Neuronal stem cell (in vitro differentiated cells): ENCODE data around the gene SIRT6.

Source experiments
- DNase-seq: peaks from one replicate; pipeline ENCODE4 v3.0.0-alpha.2; 2013; ENCODE audit warnings: low spot score
- H2AFZ ChIP-seq: one replicate; pipeline ENCODE4 v1.6.1; 2013; ENCODE audit warnings: mild to moderate bottlenecking, low read length, inconsistent platforms
- H2AK5ac ChIP-seq: 2 replicates; pipeline ENCODE4 v1.6.1; 2013; ENCODE audit warnings: low read depth, mild to moderate bottlenecking, inconsistent platforms, low read length, moderate library complexity, mixed read lengths
- H2BK120ac ChIP-seq: 2 replicates; pipeline ENCODE4 v1.6.1; 2013; ENCODE audit warnings: low read depth, mild to moderate bottlenecking, inconsistent platforms, low read length, moderate library complexity, mixed read lengths
- H2BK12ac ChIP-seq: one replicate; pipeline ENCODE4 v1.6.1; 2013; ENCODE audit warnings: low read length, inconsistent platforms
- H2BK15ac ChIP-seq: 2 replicates; pipeline ENCODE4 v1.6.1; 2013; ENCODE audit warnings: mild to moderate bottlenecking, low read length, inconsistent platforms, mixed read lengths
- H2BK5ac ChIP-seq: one replicate; pipeline ENCODE4 v1.6.1; 2013; ENCODE audit warnings: inconsistent platforms, mild to moderate bottlenecking, low read length, moderate library complexity
- H3K14ac ChIP-seq: one replicate; pipeline ENCODE4 v1.6.1; 2013; ENCODE audit warnings: low read length, inconsistent platforms
- H3K18ac ChIP-seq: 2 replicates; pipeline ENCODE4 v1.6.1; 2013; ENCODE audit warnings: low read length, inconsistent platforms
- H3K23ac ChIP-seq: 2 replicates; pipeline ENCODE4 v1.6.1; 2013; ENCODE audit warnings: low read depth, mild to moderate bottlenecking, mixed read lengths, low read length, inconsistent platforms; ENCODE audit not compliant: poor library complexity
- H3K27ac ChIP-seq: replicated peaks from 3 replicates; pipeline ENCODE4 v1.5.1; 2013; ENCODE audit warnings: low read length, inconsistent platforms
- H3K27me3 ChIP-seq, 3 experiments: 2 replicates each; pipeline ENCODE4 v1.6.1; 2013; ENCODE audit warnings: low read length in 3 of 3, mild to moderate bottlenecking in 2 of 3, inconsistent platforms in 1 of 3, low read depth in 1 of 3, mixed read lengths in 1 of 3, moderate library complexity in 1 of 3; ENCODE audit not compliant: control insufficient read depth in 3 of 3, insufficient read depth in 3 of 3
- H3K36me3 ChIP-seq, 2 donors: replicated peaks in 1 of 2; 2 replicates each; pipeline ENCODE4 v1.6.1; 2013; ENCODE audit warnings: low read length in 2 of 2; ENCODE audit not compliant: control insufficient read depth in 2 of 2, insufficient read depth in 2 of 2
- H3K4ac ChIP-seq: 2 replicates; pipeline ENCODE4 v1.6.1; 2013; ENCODE audit warnings: inconsistent platforms, mild to moderate bottlenecking, low read length, moderate library complexity
- H3K4me1 ChIP-seq, 2 donors: 1 replicate in 1 of 2; 2 replicates in 1 of 2; pipeline ENCODE4 v1.6.1; 2013; ENCODE audit warnings: low read length in 2 of 2, low read depth in 1 of 2; ENCODE audit not compliant: control insufficient read depth in 2 of 2, insufficient read depth in 1 of 2
- H3K4me2 ChIP-seq: one replicate; pipeline ENCODE4 v1.6.1; 2013; ENCODE audit warnings: mild to moderate bottlenecking, low read length, inconsistent platforms; ENCODE audit not compliant: insufficient read depth, poor library complexity, severe bottlenecking
- H3K4me3 ChIP-seq, 2 donors: 2 replicates each; pipeline ENCODE4 v1.5.1; 2013; ENCODE audit warnings: low read length in 2 of 2, mild to moderate bottlenecking in 2 of 2, inconsistent platforms in 1 of 2, moderate library complexity in 1 of 2
- H3K79me1 ChIP-seq: one replicate; pipeline ENCODE4 v1.6.1; 2013; ENCODE audit warnings: low read depth, mild to moderate bottlenecking, inconsistent platforms, low read length, moderate library complexity
- H3K9ac ChIP-seq: one replicate; pipeline ENCODE4 v1.6.1; 2013; ENCODE audit warnings: mild to moderate bottlenecking, low read depth, low read length, inconsistent platforms; ENCODE audit not compliant: poor library complexity
- H3K9me3 ChIP-seq, 2 donors: replicated peaks in 1 of 2; 2 replicates each; pipeline versions ENCODE3 to v1.6.1; 2013; ENCODE audit warnings: low read length in 2 of 2, mild to moderate bottlenecking in 2 of 2, inconsistent platforms in 1 of 2, low read depth in 1 of 2, mixed read lengths in 1 of 2, moderate library complexity in 1 of 2; ENCODE audit not compliant: control insufficient read depth in 2 of 2, insufficient read depth in 1 of 2
- H4K8ac ChIP-seq: one replicate; pipeline ENCODE4 v1.6.1; 2013; ENCODE audit warnings: low read depth, mild to moderate bottlenecking, inconsistent platforms, low read length, moderate library complexity
- H4K91ac ChIP-seq: one replicate; pipeline ENCODE4 v1.6.1; 2013; ENCODE audit warnings: low read length, low read depth, mild to moderate bottlenecking, inconsistent platforms; ENCODE audit not compliant: poor library complexity
- WGBS, 2 donors: extraction: QIAGEN DNeasy Blood & Tissue Kit; methylation state at CpG; one replicate each; pipeline ENCODE4 v1.1.7; 2013; ENCODE audit warnings: missing lambda C conversion rate in 2 of 2, mixed read lengths in 1 of 2; ENCODE audit not compliant: insufficient read length in 2 of 2, insufficient replicate concordance in 1 of 2; ENCODE audit errors: extremely low coverage in 2 of 2; 5-methylcytosine and 5-hydroxymethylcytosine counted together

Gene SIRT6

GRCh38 chr19:4208385-4209094, 26.2 kb upstream of the SIRT6 start:
- no peak overlapping the region for H2BK15ac ChIP-seq
- no peaks in the 10 kb centered on the region for H3K9me3 ChIP-seq
- no peak overlapping the region for H2BK5ac ChIP-seq
- no peak overlapping the region for H3K18ac ChIP-seq
- no peak overlapping the region for H4K8ac ChIP-seq
- H4K91ac ChIP-seq = no peak overlapping the region
- no peak overlapping the region for H3K4me2 ChIP-seq
- H3K14ac ChIP-seq = no peak overlapping the region
- H3K23ac ChIP-seq = no peak overlapping the region
- no peak overlapping the region for H3K4ac ChIP-seq
- H2AK5ac ChIP-seq = no peak overlapping the region
- no peak overlapping the region for H3K9ac ChIP-seq
- H2BK120ac ChIP-seq = no peak overlapping the region
- no peak overlapping the region for H3K27ac ChIP-seq
- no peak overlapping the region for H3K4me3 ChIP-seq
- H3K4me1 ChIP-seq = no peaks in the 10 kb centered on the region
- H3K27me3 ChIP-seq = peaks cover 0 to 11% (median 0%) of the 10 kb centered on the region in 3 experiments
- no peak for DNase-seq
- no peak overlapping the region for H2AFZ ChIP-seq
- no CpG with 5 or more reads among the region's 13 CpGs for WGBS, 2 donors
- H2BK12ac ChIP-seq = no peak overlapping the region
- no peaks in the 10 kb centered on the region for H3K79me1 ChIP-seq
- H3K36me3 ChIP-seq = no peaks in the 10 kb centered on the region

DNA sequence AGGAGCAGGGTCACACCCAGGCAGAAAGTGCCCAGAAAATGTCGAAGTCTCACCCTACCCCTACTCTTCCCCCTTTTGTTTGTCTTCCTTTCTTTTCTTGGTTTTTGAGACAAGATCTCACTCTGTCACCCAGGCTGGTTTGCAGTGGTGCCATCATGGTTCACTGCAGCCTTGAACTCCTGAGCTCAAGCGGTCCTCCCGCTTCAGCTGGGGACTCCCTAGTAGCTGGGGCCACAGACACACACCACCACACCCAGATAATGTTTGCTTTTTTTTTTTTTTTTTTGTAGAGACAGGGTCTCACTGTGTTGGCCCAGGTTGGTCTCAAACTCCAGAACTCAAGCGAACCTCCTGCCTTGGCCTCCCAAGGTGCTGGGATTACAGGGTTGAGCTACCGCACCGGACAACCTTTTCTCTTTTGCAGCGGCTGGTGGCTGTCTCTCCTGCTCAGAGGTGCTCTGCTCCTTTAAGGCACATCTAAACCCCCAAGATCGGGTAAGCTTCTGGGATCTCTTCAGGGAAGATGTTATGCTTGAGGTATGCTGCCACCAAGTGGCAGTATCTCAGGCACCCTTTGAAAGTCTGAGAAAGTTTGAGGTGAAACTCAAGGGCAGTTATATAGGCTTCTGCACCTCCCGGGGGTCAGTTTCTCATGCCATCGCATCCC, 24.6 kb upstream of the SIRT6 start:
- no peak overlapping the region for H4K91ac ChIP-seq
- no CpG with 5 or more reads among the region's 10 CpGs for WGBS, 2 donors
- H3K4ac ChIP-seq = no peak overlapping the region
- H3K14ac ChIP-seq = no peak overlapping the region
- peak overlapping the region; percentile 54 for H2BK5ac ChIP-seq
- peak overlapping the region; percentile 25 for H3K18ac ChIP-seq
- H3K27me3 ChIP-seq = no peaks in the 10 kb centered on the region
- H3K4me2 ChIP-seq = no peak overlapping the region
- no peaks in the 10 kb centered on the region for H3K79me1 ChIP-seq
- H2BK12ac ChIP-seq = no peak overlapping the region
- DNase-seq = no peak
- no peak overlapping the region for H2BK120ac ChIP-seq
- no peak overlapping the region for H3K9ac ChIP-seq
- H3K4me3 ChIP-seq = no peak overlapping the region
- no peak overlapping the region for H3K23ac ChIP-seq
- no peak overlapping the region for H2AFZ ChIP-seq
- no peak overlapping the region for H2AK5ac ChIP-seq
- no peaks in the 10 kb centered on the region for H3K4me1 ChIP-seq
- H4K8ac ChIP-seq = no peak overlapping the region
- H3K9me3 ChIP-seq = no peaks in the 10 kb centered on the region
- no peak overlapping the region for H3K27ac ChIP-seq
- H3K36me3 ChIP-seq = no peaks in the 10 kb centered on the region
- no peak overlapping the region for H2BK15ac ChIP-seq

DNA sequence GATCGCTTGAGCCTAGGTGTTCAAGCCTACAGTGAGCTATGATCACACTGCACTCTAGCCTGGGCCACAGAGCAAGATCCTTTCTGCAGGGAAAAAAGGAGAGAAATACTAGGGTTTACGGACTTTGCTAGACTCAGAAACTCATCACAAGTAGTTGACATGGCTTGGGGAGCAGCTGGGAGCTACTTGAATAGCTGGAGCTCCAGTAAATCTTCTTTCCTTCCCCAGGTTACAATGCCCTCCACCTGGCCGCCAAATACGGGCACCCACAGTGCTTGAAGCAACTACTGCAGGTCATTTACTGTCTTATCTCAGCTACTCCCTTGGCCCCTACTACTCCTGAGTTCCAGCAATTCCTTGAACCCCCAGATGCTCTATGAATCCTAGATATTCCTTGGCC, 19.4 kb upstream of the SIRT6 start:
- Histone ChIP-seq H3K4me1 (peaks cover 0 to 1% of the 10 kb centered on the region in 2 donors), H3K79me1 (no peaks in the 10 kb centered on the region), H3K23ac (no peak overlapping the region), H2BK5ac (no peak overlapping the region), H2BK12ac (no peak overlapping the region), H2BK120ac (no peak overlapping the region), H3K18ac (no peak overlapping the region), H4K91ac (no peak overlapping the region), H3K36me3 (no peaks in the 10 kb centered on the region), H4K8ac (no peak overlapping the region), H3K27ac (no peak overlapping the region), H2BK15ac (no peak overlapping the region), H2AFZ (no peak overlapping the region), H3K9me3 (peaks cover 0 to 5% of the 10 kb centered on the region in 2 donors), H3K9ac (no peak overlapping the region), H3K4me2 (no peak overlapping the region), H3K27me3 (peaks cover 0 to 30% (median 26%) of the 10 kb centered on the region in 3 experiments), H3K4me3 (no peak overlapping the region), H2AK5ac (no peak overlapping the region), H3K4ac (no peak overlapping the region), H3K14ac (no peak overlapping the region)
- DNase-seq = no peak
- no CpG with 5 or more reads among the region's 4 CpGs for WGBS, 2 donors

DNA sequence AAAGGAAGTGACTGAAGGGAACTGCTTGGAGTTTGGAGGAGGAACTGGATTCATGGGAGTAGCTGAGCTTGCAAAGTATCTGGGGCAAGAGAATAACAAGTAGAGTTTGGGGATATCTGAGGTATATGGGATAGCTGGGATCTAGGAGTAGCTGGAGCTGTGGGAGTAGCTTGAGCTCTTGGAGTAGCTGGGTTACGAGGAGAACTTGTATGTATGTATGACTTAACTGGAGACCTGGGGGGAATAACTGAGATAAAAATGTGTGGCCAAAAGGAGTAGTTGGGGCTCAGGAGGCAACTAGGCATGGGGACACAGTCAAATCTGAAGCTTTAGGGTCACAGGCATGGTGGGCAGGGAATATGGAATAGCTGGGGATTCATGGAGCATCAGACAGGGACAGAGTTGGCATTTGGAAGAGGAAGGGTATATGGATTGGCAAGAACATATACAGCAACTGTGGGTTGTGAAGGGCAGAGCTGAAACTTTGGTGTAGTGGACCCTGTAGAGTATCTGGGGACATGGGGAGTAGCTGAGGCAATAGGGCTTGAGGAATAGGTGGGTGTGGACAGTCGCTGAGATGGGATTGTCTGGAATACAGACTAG, 18.7 kb upstream of the SIRT6 start:
- no peaks in the 10 kb centered on the region for H3K36me3 ChIP-seq
- no peak for DNase-seq
- H3K9ac ChIP-seq = no peak overlapping the region
- H2BK120ac ChIP-seq = no peak overlapping the region
- H3K23ac ChIP-seq = no peak overlapping the region
- no peak overlapping the region for H3K4ac ChIP-seq
- H3K9me3 ChIP-seq = peaks cover 0 to 5% of the 10 kb centered on the region in 2 donors
- no peak overlapping the region for H2AFZ ChIP-seq
- no peak overlapping the region for H3K4me3 ChIP-seq
- no peak overlapping the region for H3K4me2 ChIP-seq
- H2BK5ac ChIP-seq = no peak overlapping the region
- no CpG with 5 or more reads among the region's 2 CpGs for whole genome bisulfite sequencing, 2 donors
- peaks cover 0 to 30% (median 26%) of the 10 kb centered on the region in 3 experiments for H3K27me3 ChIP-seq
- H4K8ac ChIP-seq = no peak overlapping the region
- peaks cover 0 to 1% of the 10 kb centered on the region in 2 donors for H3K4me1 ChIP-seq
- no peak overlapping the region for H3K18ac ChIP-seq
- H2BK15ac ChIP-seq = no peak overlapping the region
- no peak overlapping the region for H2AK5ac ChIP-seq
- H2BK12ac ChIP-seq = no peak overlapping the region
- no peak overlapping the region for H3K14ac ChIP-seq
- no peaks in the 10 kb centered on the region for H3K79me1 ChIP-seq
- H3K27ac ChIP-seq = no peak overlapping the region
- H4K91ac ChIP-seq = no peak overlapping the region
